B cell (primary cell): Measurements from ENCODE around the gene BABAM1. TPM values are rescaled to one million over a fixed set of nuclear protein-coding genes. Genes with fewer than 3 reads are reported as not detected.

ENCODE experiments used
- ATAC-seq: fragments of 200-7000 bp; cut with Tn5 transposase; one replicate; pipeline ENCODE4 v1.10.0; 2021; ENCODE audit warnings: low read depth, mild to moderate bottlenecking, moderate number of reproducible peaks, moderate library complexity
- CTCF ChIA-PET: fragments of 350-600 bp; sonication (Branson Sonifier 250); formaldehyde crosslinking; loops from one replicate; lab custom pipeline; 2021; ENCODE audit warnings: antibody characterized with exemption, inconsistent platforms; lab: Charles Lee
- POLR2A ChIA-PET: fragments of 350-600 bp; sonication (Branson Sonifier 250); formaldehyde crosslinking; loops from one replicate; lab custom pipeline; 2021; ENCODE audit warnings: antibody characterized with exemption; lab: Charles Lee
- DNase-seq: peaks from one replicate; pipeline ENCODE4 v3.0.0; 2013
- H2AFZ ChIP-seq: 2 replicates; pipeline ENCODE4 v1.6.1; 2012; ENCODE audit warnings: mild to moderate bottlenecking, low read depth, low read length; ENCODE audit not compliant: insufficient read depth, poor library complexity, severe bottlenecking
- H3K27ac ChIP-seq, 2 donors: 1 replicate in 1 of 2; 2 replicates in 1 of 2; pipeline ENCODE4 v1.5.1; 2012 to 2013; ENCODE audit warnings: low read length in 2 of 2, mild to moderate bottlenecking in 2 of 2, moderate library complexity in 1 of 2
- H3K27me3 ChIP-seq, 4 experiments: fragments of 200-600 bp in 1 of 4; sonication (generic) in 1 of 4; replicated peaks in 1 of 4; 1 replicate in 2 of 4; 2 replicates in 2 of 4; pipeline versions ENCODE4 v1.6.1 to v1.7.0; 2013 to 2016; ENCODE audit warnings: low read length in 3 of 4, mild to moderate bottlenecking in 2 of 4, mixed read lengths in 1 of 4, moderate library complexity in 1 of 4; ENCODE audit not compliant: insufficient read depth in 4 of 4, control insufficient read depth in 3 of 4; ENCODE audit errors: control extremely low read depth in 1 of 4
- H3K36me3 ChIP-seq, 2 experiments: replicated peaks in 1 of 2; 1 replicate in 1 of 2; 2 replicates in 1 of 2; pipeline versions ENCODE4 v1.6.1 to v1.7.1; 2013; ENCODE audit warnings: low read length in 1 of 2; ENCODE audit not compliant: insufficient read depth in 2 of 2, control insufficient read depth in 1 of 2; ENCODE audit errors: control extremely low read depth in 1 of 2, extremely low read depth in 1 of 2
- H3K4me1 ChIP-seq, 2 donors: fragments of 200-600 bp in 1 of 2; sonication (generic) in 1 of 2; 1 replicate in 1 of 2; 2 replicates in 1 of 2; pipeline versions ENCODE4 v1.5.1 to v1.6.1; 2013 to 2017; ENCODE audit warnings: low read length in 2 of 2; ENCODE audit not compliant: control insufficient read depth in 2 of 2, insufficient read depth in 2 of 2
- H3K4me2 ChIP-seq: replicated peaks from 2 replicates; pipeline ENCODE3; 2012; ENCODE audit warnings: mild to moderate bottlenecking, low read depth, low read length; ENCODE audit not compliant: poor library complexity, severe bottlenecking
- H3K4me3 ChIP-seq, 5 experiments: fragments of 200-600 bp in 1 of 5; sonication (generic) in 1 of 5; 1 replicate in 3 of 5; 2 replicates in 2 of 5; pipeline versions ENCODE4 v1.5.1 to v1.7.0; 2011 to 2016; ENCODE audit warnings: low read length in 4 of 5, mild to moderate bottlenecking in 4 of 5, low read depth in 2 of 5, control low read depth in 1 of 5, moderate library complexity in 1 of 5; ENCODE audit not compliant: insufficient read depth in 1 of 5; ENCODE audit errors: control extremely low read depth in 1 of 5, extremely low read depth in 1 of 5
- H3K79me2 ChIP-seq: fragments of 200-600 bp; sonication (generic); one replicate; pipeline ENCODE4 v1.6.0; 2016; ENCODE audit warnings: low read length; ENCODE audit not compliant: control insufficient read depth, insufficient read depth
- H3K9ac ChIP-seq: fragments of 200-600 bp; sonication (generic); 2 replicates; pipeline ENCODE4 v1.6.1; 2017; ENCODE audit warnings: mild to moderate bottlenecking, low read length, moderate library complexity
- H3K9me3 ChIP-seq, 3 donors: one replicate each; pipeline versions ENCODE4 v1.6.1 to v1.7.1; 2013; ENCODE audit warnings: low read length in 2 of 3; ENCODE audit not compliant: control insufficient read depth in 2 of 3, insufficient read depth in 1 of 3; ENCODE audit errors: control extremely low read depth in 1 of 3
- H4K20me1 ChIP-seq: 2 replicates; pipeline ENCODE4 v1.6.0; 2012; ENCODE audit warnings: mild to moderate bottlenecking, low read length; ENCODE audit not compliant: insufficient read depth, control insufficient read depth, poor library complexity, severe bottlenecking
- H3K27ac Mint-ChIP-seq: one replicate; pipeline ENCODE4 v1.8.0; 2021; ENCODE audit warnings: mixed read lengths
- H3K27me3 Mint-ChIP-seq: one replicate; pipeline ENCODE4 v1.8.0; 2021; ENCODE audit warnings: mixed read lengths
- H3K4me1 Mint-ChIP-seq: one replicate; pipeline ENCODE4 v1.8.0; 2021; ENCODE audit warnings: mixed read lengths
- H3K4me3 Mint-ChIP-seq: one replicate; pipeline ENCODE4 v1.8.0; 2021; ENCODE audit warnings: mixed read lengths
- H3K9me3 Mint-ChIP-seq: one replicate; pipeline ENCODE4 v1.8.0; 2022; ENCODE audit warnings: mixed read lengths; ENCODE audit not compliant: insufficient read depth
- CTCF ChIP-seq: fragments of 200-600 bp; IDR thresholded peaks from one replicate; pipeline ENCODE4 v1.8.0; 2022; ENCODE audit warnings: antibody characterized with exemption, mild to moderate bottlenecking
- EZH2 ChIP-seq: IDR thresholded peaks from 2 replicates; pipeline ENCODE4 v1.6.1; 2012; ENCODE audit warnings: borderline replicate concordance, low read depth, mild to moderate bottlenecking, moderate library complexity, low read length; ENCODE audit not compliant: insufficient read depth, poor library complexity, severe bottlenecking
- WGBS: methylation state at CpG from one replicate; pipeline ENCODE4 v1.1.5; 2013; ENCODE audit warnings: missing lambda C conversion rate; ENCODE audit not compliant: insufficient coverage; 5-methylcytosine and 5-hydroxymethylcytosine counted together
- intact Hi-C: fragments of 100-400 bp; cut with micrococcal nuclease; formaldehyde crosslinking; loops from one replicate; pipeline ENCODE4 v1.10.0; 2022
- polyA plus RNA-seq: library from polyadenylated mRNA; depleted of rRNA; stranded (reverse); fragments of >200 nt; gene quantifications from 2 replicates; pipeline ENCODE4 v1.2.3, GENCODE V29; 2012
- total RNA-seq, 2 donors: library from RNA; stranded (reverse); fragments of 120-200 nt in 1 of 2; gene quantifications; 1 replicate in 1 of 2; 2 replicates in 1 of 2; pipeline versions ENCODE4 v1.2.3 to v1.2.4, GENCODE V29; 2013 to 2022

BABAM1 gene
- total and polyA plus RNA-seq, 2 donors (not counting 1 experiment from before 2014, with no cell fraction given), result 105 to 129 TPM

GRCh38 chr19:17259934-17260333, 7.3 kb upstream of the BABAM1 start:
- POLR2A ChIA-PET, result interaction anchor here (1.3 kb wide), 1 partner anchor 45 kb away, joined by 5 read pairs; the partner anchor contains the start of gene USE1
- Histone ChIP-seq H3K9me3 (peaks cover 0 to 20% (median 6%) of the 10 kb centered on the region in 3 donors), H3K36me3 (no peaks in the 10 kb centered on the region), H3K79me2 (no peaks in the 10 kb centered on the region), H3K9ac (no peak overlapping the region), H3K4me2 (no peak overlapping the region), H3K27me3 (no peaks in the 10 kb centered on the region), H3K4me3 (no peak overlapping the region), H3K4me1 (peaks cover 0 to 10% of the 10 kb centered on the region in 2 donors), H3K27ac (no peak overlapping the region), H4K20me1 (no peaks in the 10 kb centered on the region), H2AFZ (no peak overlapping the region)
- CTCF ChIA-PET, result interaction anchor here (0.7 to 4.8 kb wide), 16 partner anchors 8 to 184 kb away, joined by 3 to 46 read pairs (median 6); partner anchors contain the start of genes ANKLE1, BABAM1, MRPL34 and MYO9B
- H3K9me3 Mint-ChIP-seq, result no peaks in the 10 kb centered on the region
- ATAC-seq, result no peak
- H3K27me3 Mint-ChIP-seq, result no peaks in the 10 kb centered on the region
- no peak overlapping the region for H3K4me3 Mint-ChIP-seq
- intact Hi-C loops, result loop anchor here (1.0 kb wide), 1 partner anchor 14 kb away; no protein-coding TSS in a partner anchor
- peaks cover 10% of the 10 kb centered on the region for H3K4me1 Mint-ChIP-seq
- TF ChIP-seq EZH2 (no peak), CTCF (no peak)
- no peak for DNase-seq
- WGBS, result no CpG with 5 or more reads among the region's 1 CpG
- no peak overlapping the region for H3K27ac Mint-ChIP-seq

DNA sequence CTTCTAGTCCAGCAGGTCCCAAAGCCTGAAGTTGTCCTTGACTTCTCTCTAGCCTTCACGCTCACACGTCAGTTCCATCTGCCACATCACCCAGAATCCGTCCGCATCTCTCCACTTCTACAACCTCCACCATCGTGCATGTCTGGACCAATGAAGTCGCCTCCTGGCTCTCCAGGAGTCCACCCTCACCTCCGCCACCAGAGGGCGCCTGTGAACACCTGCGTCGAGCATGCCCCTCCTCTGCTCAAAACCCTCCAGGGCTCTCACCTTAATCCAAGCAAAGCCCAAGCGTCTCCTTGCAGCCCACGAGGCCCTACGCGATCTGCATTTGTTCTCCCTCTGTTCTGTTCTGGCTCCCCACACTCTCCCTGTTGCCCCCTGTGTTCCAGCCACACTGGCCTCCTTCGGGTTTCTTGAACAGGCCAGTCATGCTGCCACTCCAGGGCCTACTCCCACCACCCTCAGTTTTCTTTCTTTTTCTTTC, 6.4 kb upstream of the BABAM1 start:
- intact Hi-C loops, result loop anchor here (1.0 kb wide), 4 partner anchors 15 to 194 kb away; no protein-coding TSS in a partner anchor
- H3K27ac Mint-ChIP-seq, result no peak overlapping the region
- H3K4me3 Mint-ChIP-seq, result no peak overlapping the region
- Histone ChIP-seq H4K20me1 (no peaks in the 10 kb centered on the region), H3K4me3 (no peak overlapping the region), H3K4me1 (peaks cover 0 to 10% of the 10 kb centered on the region in 2 donors), H3K27ac (no peak overlapping the region), H3K9me3 (peaks cover 0 to 20% (median 6%) of the 10 kb centered on the region in 3 donors), H3K36me3 (no peaks in the 10 kb centered on the region), H3K4me2 (no peak overlapping the region), H2AFZ (no peak overlapping the region), H3K27me3 (no peaks in the 10 kb centered on the region), H3K79me2 (no peaks in the 10 kb centered on the region), H3K9ac (no peak overlapping the region)
- H3K9me3 Mint-ChIP-seq, result no peaks in the 10 kb centered on the region
- peak; percentile 89 for DNase-seq
- TF ChIP-seq EZH2, result no peak
- TF ChIP-seq CTCF, result peak; percentile 91
- POLR2A ChIA-PET, result interaction anchor here (0.6 to 1.3 kb wide), 3 partner anchors 46 to 548 kb away, joined by 5 to 6 read pairs (median 5); partner anchors contain the start of gene USE1
- CTCF ChIA-PET, result interaction anchor here (0.7 to 4.8 kb wide), 15 partner anchors 10 to 844 kb away, joined by 3 to 46 read pairs (median 6); partner anchors contain the start of genes ABHD8, ANKLE1, MRPL34 and MYO9B
- peaks cover 10% of the 10 kb centered on the region for H3K4me1 Mint-ChIP-seq
- H3K27me3 Mint-ChIP-seq, result no peaks in the 10 kb centered on the region
- WGBS, result 29% methylated on average over 14 of the region's 15 CpGs
- ATAC-seq, result peak; percentile 99
